Lower leg skin (tissue), 4 donors: ENCODE measurements around the gene KMO. TPM values are rescaled to one million over a fixed set of nuclear protein-coding genes. Genes with fewer than 3 reads are reported as not detected.

Experiments
- DNase-seq, 2 donors: peaks; one replicate each; pipeline ENCODE4 v3.0.0-alpha.2; 2019; ENCODE audit warnings: low spot score in 2 of 2
- H3K4me3 ChIP-seq: fragments of 200-600 bp; sonication (generic); 2 replicates; pipeline ENCODE4 v1.5.1; 2017; ENCODE audit warnings: mild to moderate bottlenecking, low read depth; ENCODE audit not compliant: poor library complexity, severe bottlenecking
- CTCF ChIP-seq, 3 donors: fragments of 450-650 bp; IDR thresholded peaks; one replicate each; pipeline ENCODE4 v1.5.1; 2016; ENCODE audit warnings: antibody characterized with exemption in 3 of 3, mild to moderate bottlenecking in 3 of 3, moderate library complexity in 2 of 3
- POLR2A ChIP-seq, 2 donors: fragments of 450-650 bp; IDR thresholded peaks; one replicate each; pipeline ENCODE4 v1.6.1; 2016 to 2017; ENCODE audit warnings: antibody characterized with exemption in 2 of 2, mild to moderate bottlenecking in 1 of 2, moderate library complexity in 1 of 2
- WGBS, 2 donors: methylation state at CpG; one replicate each; pipeline ENCODE4 v1.1.5; 2018; 5-methylcytosine and 5-hydroxymethylcytosine counted together
- intact Hi-C: fragments of 100-400 bp; cut with DNase I; formaldehyde crosslinking; loops from one replicate; pipeline ENCODE4 v1.15.0; 2023; ENCODE audit warnings: low total_unique reads
- total RNA-seq, 4 donors: library from RNA; depleted of rRNA; stranded (reverse); fragments of >200 nt; gene quantifications; one replicate each; pipeline ENCODE4 v1.1.0, GENCODE V29; 2016

Gene KMO
- total RNA-seq, 4 donors from 2014 or later: 0.13 to 0.51 (median 0.15) TPM; not detected in 1

DNA sequence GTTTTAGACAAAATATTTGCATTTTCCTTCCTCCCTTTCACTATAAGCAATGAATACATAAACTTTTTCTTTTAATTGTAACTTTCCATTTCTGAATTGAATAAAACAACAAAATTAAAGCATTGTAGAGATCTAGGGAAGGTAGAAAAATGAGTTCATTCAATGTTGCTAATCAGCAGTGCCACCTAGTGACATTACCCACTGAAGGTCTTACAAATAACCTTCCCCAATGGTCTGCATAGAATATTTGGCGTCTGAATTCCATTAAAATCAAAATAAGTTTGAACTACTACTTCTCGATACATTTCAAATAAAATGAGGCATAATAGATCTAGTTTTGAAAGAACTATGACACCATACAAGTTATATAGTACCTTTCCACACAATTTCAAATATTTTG, 32.3 kb upstream of the KMO start:
- WGBS, 2 donors: 70 to 71% methylated on average over 2 of the region's 2 CpGs
- no peak overlapping the region for H3K4me3 ChIP-seq
- TF ChIP-seq POLR2A (IDR thresholded peaks at IDR 0.05) (no peak), CTCF (IDR thresholded peaks at IDR 0.05) (no peak)
- intact Hi-C loops: no loop called here
- no peak for DNase-seq

- WGBS, 2 donors: 95 to 96% methylated on average over 6 of the region's 6 CpGs
- intact Hi-C loops: no loop called here
- no peak for TF ChIP-seq CTCF (IDR thresholded peaks at IDR 0.05)
- TF ChIP-seq POLR2A (IDR thresholded peaks at IDR 0.05): no peak
- H3K4me3 ChIP-seq: no peak overlapping the region
- no peak for DNase-seq
Measured at GRCh38 chr1:241503444-241503843, 28.7 kb upstream of the KMO start.

DNA sequence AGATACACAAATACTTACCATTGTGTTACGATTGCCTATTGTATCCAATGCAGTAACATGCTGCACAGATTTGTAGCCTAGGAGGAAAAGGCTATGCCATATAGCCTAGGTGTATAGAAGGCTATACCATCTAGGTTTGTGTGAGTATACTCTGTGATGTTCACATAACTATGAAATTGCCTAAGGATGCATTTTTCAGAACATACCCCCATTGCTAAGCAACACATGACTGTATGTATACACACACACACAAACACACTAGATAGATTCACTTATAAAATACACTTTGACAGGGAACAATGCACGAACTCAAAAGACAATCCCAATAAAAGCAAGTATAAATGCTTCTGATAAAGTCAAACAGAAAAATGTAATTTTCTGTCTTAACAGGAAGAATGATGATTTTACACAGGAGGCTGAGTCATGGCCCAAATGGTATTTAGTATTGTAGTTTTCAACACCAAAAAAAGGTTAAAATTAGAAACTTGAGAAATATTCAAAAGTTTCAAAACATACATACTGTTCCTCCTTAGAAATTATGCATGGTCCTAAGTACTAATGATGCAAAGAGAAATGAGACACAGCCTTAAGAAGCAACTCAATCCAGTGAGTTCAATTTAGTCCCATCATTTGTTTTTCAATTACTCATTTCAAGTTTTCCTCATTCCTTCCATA, 24.9 kb upstream of the KMO start:
- WGBS, 2 donors: 83 to 91% methylated on average over 2 of the region's 2 CpGs
- TF ChIP-seq CTCF (IDR thresholded peaks at IDR 0.05): no peak
- no peak for TF ChIP-seq POLR2A (IDR thresholded peaks at IDR 0.05)

DNA sequence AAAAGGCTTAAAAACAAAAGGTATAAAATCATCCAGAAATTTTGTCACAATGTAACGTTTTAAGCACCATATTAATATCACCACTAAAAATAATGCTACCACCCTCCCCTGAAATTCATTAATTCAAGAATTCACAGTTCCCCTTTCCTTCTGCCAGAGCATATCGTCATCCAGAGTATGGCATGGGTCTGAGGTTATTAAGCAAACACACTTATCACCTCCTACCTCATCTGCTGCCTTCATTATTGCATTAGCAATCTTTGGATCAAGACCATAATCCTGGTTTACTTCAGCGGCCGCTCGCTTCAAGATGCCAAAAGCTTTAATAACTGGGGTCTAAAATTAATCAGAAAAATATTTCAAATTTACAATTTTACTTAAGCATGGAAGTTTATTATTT, 18.8 kb upstream of the KMO start:
- 86 to 90% methylated on average over 5 of the region's 5 CpGs for WGBS, 2 donors
- intact Hi-C loops: no loop called here
- no peak for DNase-seq
- TF ChIP-seq POLR2A (IDR thresholded peaks at IDR 0.05) (no peak), CTCF (IDR thresholded peaks at IDR 0.05) (no peak)
- no peak overlapping the region for H3K4me3 ChIP-seq

More for the DNA sequence above, 24.9 kb upstream of the KMO start:
- no peak for DNase-seq
- H3K4me3 ChIP-seq: no peak overlapping the region
- intact Hi-C loops: no loop called here

- 5% methylated on average over 12 to 18 of the region's 28 CpGs for WGBS, 2 donors
- H3K4me3 ChIP-seq: peak overlapping the region; percentile 83
- no peak for DNase-seq
- no peak for TF ChIP-seq POLR2A (IDR thresholded peaks at IDR 0.05)
- TF ChIP-seq CTCF (IDR thresholded peaks at IDR 0.05): no peak
- intact Hi-C loops: no loop called here
Measured at GRCh38 chr1:241518476-241519307, 13.5 kb upstream of the KMO start.
